Glutamatergic neuron (in vitro differentiated cells): ENCODE measurements around the gene CDH24. TPM values are rescaled to one million over a fixed set of nuclear protein-coding genes. Genes with fewer than 3 reads are reported as not detected.

ENCODE experiments used
- DNase-seq: peaks from one replicate; pipeline ENCODE4 v3.0.0; 2022
- H3K27ac Mint-ChIP-seq: one replicate; pipeline ENCODE4 v1.8.0; 2020; ENCODE audit warnings: mild to moderate bottlenecking, mixed read lengths, inconsistent platforms; ENCODE audit not compliant: unreplicated experiment
- H3K27me3 Mint-ChIP-seq: one replicate; pipeline ENCODE4 v1.8.0; 2020; ENCODE audit warnings: mild to moderate bottlenecking, moderate library complexity, mixed read lengths, inconsistent platforms; ENCODE audit not compliant: unreplicated experiment
- H3K36me3 Mint-ChIP-seq: one replicate; pipeline ENCODE4 v1.8.0; 2020; ENCODE audit warnings: mild to moderate bottlenecking, mixed read lengths, inconsistent platforms; ENCODE audit not compliant: unreplicated experiment
- H3K4me1 Mint-ChIP-seq: one replicate; pipeline ENCODE4 v1.8.0; 2020; ENCODE audit warnings: mild to moderate bottlenecking, low read depth, mixed read lengths, inconsistent platforms; ENCODE audit not compliant: unreplicated experiment
- H3K4me3 Mint-ChIP-seq: one replicate; pipeline ENCODE4 v1.8.0; 2020; ENCODE audit warnings: mild to moderate bottlenecking, mixed read lengths, inconsistent platforms; ENCODE audit not compliant: unreplicated experiment
- H3K9me3 Mint-ChIP-seq: one replicate; pipeline ENCODE4 v1.8.0; 2020; ENCODE audit warnings: mild to moderate bottlenecking, moderate library complexity, mixed read lengths, inconsistent platforms; ENCODE audit not compliant: unreplicated experiment
- CTCF ChIP-seq: fragments of 200-600 bp; sonication (generic); IDR thresholded peaks from one replicate; pipeline ENCODE4 v1.5.0; 2021; ENCODE audit not compliant: partially characterized antibody, unreplicated experiment
- total RNA-seq: library from RNA; stranded (reverse); fragmentation: NEBNext Ultra II Directional; extraction: Animal tissue kit (Norgen Biotek cat#: 25700); gene quantifications from one replicate; pipeline ENCODE4 v1.2.1, GENCODE V29; 2021; ENCODE audit not compliant: unreplicated experiment

The CDH24 gene
- total RNA-seq, 1 donor from 2014 or later: 164 TPM

DNA sequence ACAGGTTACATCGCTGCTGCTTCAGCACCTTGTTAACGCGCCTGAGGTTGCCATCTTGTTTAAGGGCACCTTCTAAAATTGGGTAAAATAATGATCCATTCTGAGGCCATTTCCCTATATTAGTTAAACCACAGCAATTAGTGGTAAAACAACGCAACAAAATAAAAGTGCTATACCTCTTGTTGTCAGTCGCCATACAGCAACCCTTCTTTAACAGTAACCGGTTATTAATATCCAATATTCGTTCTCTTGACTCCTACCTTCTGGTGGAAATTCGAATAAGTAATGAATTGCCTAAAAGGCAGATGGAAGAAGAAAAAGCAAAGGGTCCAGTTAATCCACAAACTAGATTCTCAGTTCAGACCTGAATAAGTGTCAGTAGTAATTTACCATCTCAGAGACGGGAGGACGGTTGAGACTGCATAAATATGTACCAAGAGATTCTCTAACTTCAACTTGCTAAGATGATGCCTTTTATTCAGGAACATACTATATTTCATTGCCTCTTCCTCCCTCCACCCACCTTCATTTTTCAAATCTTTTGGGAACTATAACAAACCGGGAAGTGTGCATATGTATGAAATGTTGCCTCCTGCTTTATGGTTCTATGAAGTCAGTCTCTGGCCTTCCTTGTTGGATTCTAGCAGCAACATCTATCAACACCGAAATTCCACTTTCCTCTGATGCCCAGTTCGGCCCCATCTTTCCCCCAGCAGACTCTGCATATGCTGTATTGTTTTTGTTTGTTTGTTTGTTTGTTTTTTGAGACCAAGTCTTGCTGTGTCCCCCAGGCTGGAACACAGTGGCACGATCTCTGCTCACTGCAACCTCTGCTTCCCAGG is 21.8 kb downstream of the CDH24 start:
- Mint-ChIP-seq H3K27me3 (peaks cover 6% of the 10 kb centered on the region), H3K9me3 (peaks cover 5% of the 10 kb centered on the region), H3K4me1 (peaks cover 14% of the 10 kb centered on the region), H3K27ac (peak overlapping the region; percentile 98), H3K4me3 (peak overlapping the region; percentile 88), H3K36me3 (peaks cover 7% of the 10 kb centered on the region)
- no peak for DNase-seq
- TF ChIP-seq CTCF: no peak

DNA sequence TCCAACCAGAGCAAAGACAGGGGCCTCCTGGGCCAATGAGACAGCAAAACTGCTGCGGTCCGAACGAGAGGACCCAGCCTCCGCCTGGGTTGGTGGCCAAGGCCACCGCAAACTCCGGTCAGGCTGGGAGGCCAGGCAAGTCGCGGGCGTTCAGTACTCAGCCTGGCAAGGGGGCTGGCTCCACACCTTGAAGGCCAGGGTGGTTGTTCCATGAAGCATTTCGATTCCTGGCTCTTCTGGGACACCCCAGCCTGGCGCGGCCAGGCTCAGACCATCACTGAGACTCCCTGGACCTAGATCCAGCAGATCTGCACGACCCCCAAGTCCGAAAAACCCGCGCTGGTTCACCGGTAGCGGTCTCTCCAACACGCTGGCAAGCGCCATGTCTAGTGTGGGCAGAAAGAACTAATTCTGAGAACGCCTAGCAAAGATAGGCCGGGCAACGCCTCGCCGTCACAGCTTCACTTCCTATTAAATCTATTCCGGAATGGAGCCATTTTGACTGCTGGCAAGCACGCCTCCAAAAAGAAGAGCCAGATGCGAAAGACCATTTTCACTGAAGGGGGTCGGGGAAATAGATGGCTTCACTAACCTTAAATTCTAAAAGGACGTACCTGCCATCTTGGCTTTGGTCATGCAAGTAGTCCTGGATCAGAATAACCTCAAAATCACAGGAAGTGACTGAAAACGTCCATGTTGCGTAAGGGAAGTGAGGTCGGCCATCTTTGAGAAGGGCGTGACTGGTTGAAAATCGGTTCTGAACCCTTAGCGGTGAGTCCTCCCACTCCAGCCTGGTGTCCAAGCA is 22.6 kb downstream of the CDH24 start, which contains the start of gene PSMB5:
TSS of gene PSMB5 (minus strand) at position 403 of the 805 bp plus-strand sequence. CDS start at position 384, 19 bp downstream.
- no peak for TF ChIP-seq CTCF
- H3K9me3 Mint-ChIP-seq: peaks cover 5% of the 10 kb centered on the region
- peaks cover 7% of the 10 kb centered on the region for H3K36me3 Mint-ChIP-seq
- peak within 1 kb of the TSS; percentile 98 for H3K27ac Mint-ChIP-seq
- H3K27me3 Mint-ChIP-seq: peaks cover 6% of the 10 kb centered on the region
- peaks cover 14% of the 10 kb centered on the region for H3K4me1 Mint-ChIP-seq
- peak within 1 kb of the TSS; percentile 88 for H3K4me3 Mint-ChIP-seq
- DNase-seq: peak; percentile 82

DNA sequence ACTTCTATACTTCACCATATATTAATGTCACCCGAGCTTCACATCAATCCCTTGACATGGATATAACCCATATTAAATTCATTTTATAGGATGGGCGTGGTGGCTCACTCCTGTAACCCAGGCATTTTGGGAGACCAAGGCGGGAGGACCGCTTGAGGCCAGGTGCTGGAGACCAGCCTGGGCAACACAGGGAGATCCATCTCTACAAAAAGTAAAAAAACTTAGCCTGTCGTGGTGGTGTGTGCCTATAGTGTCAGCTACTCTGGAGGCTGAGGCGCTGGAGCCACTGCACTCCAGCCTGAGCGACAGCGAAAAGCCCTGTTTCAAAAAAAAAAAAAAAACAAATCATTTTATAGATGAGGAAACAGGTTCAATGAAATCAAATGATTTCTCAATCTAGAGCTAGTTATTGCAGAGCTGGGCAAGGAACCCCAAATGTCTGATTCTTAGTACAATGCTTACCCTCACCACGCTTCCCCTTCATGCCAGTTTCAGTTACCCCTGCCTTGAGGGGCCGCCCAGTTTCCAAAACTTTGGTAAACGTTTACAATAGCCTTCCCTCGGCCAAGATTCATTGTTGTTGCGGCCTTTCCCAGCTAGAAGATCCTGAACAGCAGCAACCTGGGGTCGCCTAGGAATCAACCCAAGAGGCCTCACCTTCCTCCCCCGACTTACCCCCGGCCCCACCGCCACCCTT is 23.4 kb downstream of the CDH24 start:
- Mint-ChIP-seq H3K9me3 (peaks cover 7% of the 10 kb centered on the region), H3K4me3 (peak overlapping the region; percentile 88), H3K27ac (peak overlapping the region; percentile 98), H3K27me3 (peaks cover 2% of the 10 kb centered on the region), H3K36me3 (peaks cover 7% of the 10 kb centered on the region), H3K4me1 (peaks cover 17% of the 10 kb centered on the region)
- DNase-seq: no peak
- TF ChIP-seq CTCF: no peak

DNA sequence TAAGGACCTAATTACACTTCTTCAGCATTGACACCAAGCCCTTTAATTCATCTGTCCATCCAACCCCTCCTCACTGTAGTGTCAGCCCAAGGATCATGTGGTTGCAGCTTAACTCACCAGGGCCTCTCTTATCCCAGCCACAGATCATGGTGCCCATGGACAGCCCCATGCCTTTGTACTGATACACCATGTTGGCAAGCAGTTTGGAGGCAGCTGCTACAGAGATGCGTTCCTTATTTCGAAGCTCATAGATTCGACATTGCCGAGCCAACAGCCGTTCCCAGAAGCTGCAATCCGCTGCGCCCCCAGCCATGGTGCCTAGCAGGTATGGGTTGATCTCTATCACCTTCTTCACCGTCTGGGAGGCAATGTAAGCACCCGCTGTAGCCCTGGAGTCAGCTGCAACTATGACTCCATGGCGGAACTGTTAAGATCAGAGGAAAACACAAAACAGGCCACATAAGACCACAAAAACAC is 24.0 kb downstream of the CDH24 start:
- H3K27me3 Mint-ChIP-seq: no peaks in the 10 kb centered on the region
- peaks cover 7% of the 10 kb centered on the region for H3K9me3 Mint-ChIP-seq
- peak overlapping the region; percentile 98 for H3K27ac Mint-ChIP-seq
- peak overlapping the region; percentile 88 for H3K4me3 Mint-ChIP-seq
- H3K36me3 Mint-ChIP-seq: peaks cover 7% of the 10 kb centered on the region
- no peak for TF ChIP-seq CTCF
- peaks cover 20% of the 10 kb centered on the region for H3K4me1 Mint-ChIP-seq
- DNase-seq: no peak
